ENCODE results near the gene FRAS1.
"Not testable (repeated sequence)": the region's sequence is repeated elsewhere in the genome, so short reads cannot be mapped to it uniquely, and the experiment has no call there.

FRAS1 gene

GRCh38 chr4:78162342-78162741, 105.2 kb downstream of the FRAS1 start:
- in situ Hi-C loops (cut with MboI; ENCODE audit: low sequenced_read_pairs) = no loop called here

- in situ Hi-C loops (cut with MboI; ENCODE audit: low sequenced_read_pairs) = no loop called here
Measured at GRCh38 chr4:78162821-78163220, 105.7 kb downstream of the FRAS1 start.

GRCh38 chr4:78165758-78166157, 108.6 kb downstream of the FRAS1 start:
- in situ Hi-C loops (cut with MboI; ENCODE audit: low sequenced_read_pairs) = no loop called here

- in situ Hi-C loops (cut with MboI; ENCODE audit: low sequenced_read_pairs) = no loop called here
Measured at GRCh38 chr4:78166622-78167021, 109.5 kb downstream of the FRAS1 start.

GRCh38 chr4:78167510-78167909, 110.4 kb downstream of the FRAS1 start:
- in situ Hi-C loops (cut with MboI; ENCODE audit: low sequenced_read_pairs) = no loop called here

- in situ Hi-C loops (cut with MboI; ENCODE audit: low sequenced_read_pairs) = no loop called here
Measured at GRCh38 chr4:78168029-78168428, 110.9 kb downstream of the FRAS1 start.

- in situ Hi-C loops (cut with MboI; ENCODE audit: low sequenced_read_pairs) = no loop called here
Measured at GRCh38 chr4:78169728-78170127, 112.6 kb downstream of the FRAS1 start.

GRCh38 chr4:78171482-78171881, 114.4 kb downstream of the FRAS1 start:
- in situ Hi-C loops (cut with MboI; ENCODE audit: low sequenced_read_pairs) = no loop called here

- in situ Hi-C loops (cut with MboI; ENCODE audit: low sequenced_read_pairs) = no loop called here
Measured at GRCh38 chr4:78174891-78175290, 117.8 kb downstream of the FRAS1 start.

GRCh38 chr4:78179196-78179595, 122.1 kb downstream of the FRAS1 start:
- in situ Hi-C loops (cut with MboI; ENCODE audit: low sequenced_read_pairs) = no loop called here

GRCh38 chr4:78181681-78182234, 124.6 kb downstream of the FRAS1 start:
- in situ Hi-C loops (cut with MboI; ENCODE audit: low sequenced_read_pairs) = not testable (repeated sequence)

- in situ Hi-C loops (cut with MboI; ENCODE audit: low sequenced_read_pairs) = no loop called here
Measured at GRCh38 chr4:78184584-78184983, 127.5 kb downstream of the FRAS1 start.

GRCh38 chr4:78185117-78185516, 128.0 kb downstream of the FRAS1 start:
- in situ Hi-C loops (cut with MboI; ENCODE audit: low sequenced_read_pairs) = no loop called here

GRCh38 chr4:78186597-78187543, 129.7 kb downstream of the FRAS1 start:
- in situ Hi-C loops (cut with MboI; ENCODE audit: low sequenced_read_pairs) = no loop called here

- in situ Hi-C loops (cut with MboI; ENCODE audit: low sequenced_read_pairs) = no loop called here
Measured at GRCh38 chr4:78190068-78190467, 132.9 kb downstream of the FRAS1 start.

- in situ Hi-C loops (cut with MboI; ENCODE audit: low sequenced_read_pairs) = no loop called here
Measured at GRCh38 chr4:78190595-78190994, 133.5 kb downstream of the FRAS1 start.

GRCh38 chr4:78197947-78198346, 140.8 kb downstream of the FRAS1 start:
- in situ Hi-C loops (cut with MboI; ENCODE audit: low sequenced_read_pairs) = no loop called here

GRCh38 chr4:78199984-78200383, 142.9 kb downstream of the FRAS1 start:
- in situ Hi-C loops (cut with MboI; ENCODE audit: low sequenced_read_pairs) = no loop called here

GRCh38 chr4:78200949-78201348, 143.8 kb downstream of the FRAS1 start:
- in situ Hi-C loops (cut with MboI; ENCODE audit: low sequenced_read_pairs) = no loop called here

- in situ Hi-C loops (cut with MboI; ENCODE audit: low sequenced_read_pairs) = no loop called here
Measured at GRCh38 chr4:78204176-78204575, 147.1 kb downstream of the FRAS1 start.

GRCh38 chr4:78205591-78205990, 148.5 kb downstream of the FRAS1 start:
- in situ Hi-C loops (cut with MboI; ENCODE audit: low sequenced_read_pairs) = no loop called here

GRCh38 chr4:78207541-78207940, 150.4 kb downstream of the FRAS1 start:
- in situ Hi-C loops (cut with MboI; ENCODE audit: low sequenced_read_pairs) = no loop called here

Measured in HL-60/S4 treated with phorbol 12-myristate 13-acetate at 8.2 ng/mL for 4 days and 3 days (cell line).